Cerebellar nuclear complex (tissue), 1 donor: ENCODE results near the gene CHPF2.

ENCODE experiments used
- DNase-seq, 2 experiments: peaks; one replicate each; lab custom pipeline; 2025; lab: John Stamatoyannopoulos, UW

The CHPF2 gene

DNA sequence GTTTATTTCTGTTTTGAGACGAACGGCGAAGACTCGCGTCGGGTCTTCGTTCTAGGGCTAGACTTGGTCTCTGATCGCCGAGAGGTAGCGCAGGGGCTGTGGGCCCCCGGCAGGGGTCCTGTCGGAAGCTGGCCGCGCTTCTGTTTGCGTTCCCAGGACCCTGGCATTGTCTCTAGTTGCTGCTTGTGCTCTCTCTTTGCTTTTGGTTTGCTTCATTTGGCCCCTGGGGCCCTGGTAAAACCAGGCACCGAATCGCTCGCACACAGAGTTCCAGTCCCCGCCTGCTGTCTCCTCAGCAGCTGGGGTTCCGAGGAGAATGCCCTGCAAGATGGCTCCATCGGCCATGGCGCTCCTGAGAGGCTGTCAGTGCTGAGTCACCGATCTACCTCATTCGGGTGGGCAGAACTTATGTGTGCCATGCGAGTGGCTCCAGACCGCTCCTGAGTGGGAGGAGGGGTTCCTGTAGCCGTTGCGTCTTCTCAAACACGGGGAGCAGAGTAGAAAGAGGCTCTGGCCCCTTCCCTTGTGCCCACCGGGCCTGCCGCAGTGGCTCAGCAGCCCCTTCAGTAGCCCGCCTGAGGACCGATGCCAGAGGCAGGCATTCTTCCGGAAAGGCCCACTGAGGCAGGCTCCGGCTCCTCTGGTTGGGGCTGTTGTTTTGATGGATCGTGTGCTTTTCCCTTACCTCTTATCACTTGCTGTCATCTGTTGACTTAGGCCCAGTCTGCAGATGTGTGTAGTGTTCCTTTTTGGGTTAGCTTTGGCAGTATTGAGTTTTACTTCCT lies 826 bp downstream of the CHPF2 start:
- DNase-seq: no peak

- no peak for DNase-seq
Measured at GRCh38 chr7:151233804-151234203, 1.5 kb downstream of the CHPF2 start.

DNA sequence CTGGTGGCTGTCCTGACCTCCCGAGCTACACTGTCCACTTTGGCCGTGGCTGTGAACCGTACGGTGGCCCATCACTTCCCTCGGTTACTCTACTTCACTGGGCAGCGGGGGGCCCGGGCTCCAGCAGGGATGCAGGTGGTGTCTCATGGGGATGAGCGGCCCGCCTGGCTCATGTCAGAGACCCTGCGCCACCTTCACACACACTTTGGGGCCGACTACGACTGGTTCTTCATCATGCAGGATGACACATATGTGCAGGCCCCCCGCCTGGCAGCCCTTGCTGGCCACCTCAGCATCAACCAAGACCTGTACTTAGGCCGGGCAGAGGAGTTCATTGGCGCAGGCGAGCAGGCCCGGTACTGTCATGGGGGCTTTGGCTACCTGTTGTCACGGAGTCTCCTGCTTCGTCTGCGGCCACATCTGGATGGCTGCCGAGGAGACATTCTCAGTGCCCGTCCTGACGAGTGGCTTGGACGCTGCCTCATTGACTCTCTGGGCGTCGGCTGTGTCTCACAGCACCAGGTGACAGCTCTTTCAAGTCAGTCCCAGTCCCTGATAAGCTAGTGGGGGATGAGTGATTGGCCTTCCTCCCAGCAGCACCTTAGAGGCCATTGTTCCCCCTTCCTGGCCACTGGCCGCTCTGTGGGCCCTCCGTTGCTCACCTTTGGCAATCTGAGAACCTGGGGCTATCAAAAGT lies 3.0 kb downstream of the CHPF2 start:
- DNase-seq: no peak

- no peak for DNase-seq
Measured at GRCh38 chr7:151236406-151236805, 4.1 kb downstream of the CHPF2 start.

GRCh38 chr7:151237244-151238189 lies 5.2 kb downstream of the CHPF2 start:
- no peak for DNase-seq

DNA sequence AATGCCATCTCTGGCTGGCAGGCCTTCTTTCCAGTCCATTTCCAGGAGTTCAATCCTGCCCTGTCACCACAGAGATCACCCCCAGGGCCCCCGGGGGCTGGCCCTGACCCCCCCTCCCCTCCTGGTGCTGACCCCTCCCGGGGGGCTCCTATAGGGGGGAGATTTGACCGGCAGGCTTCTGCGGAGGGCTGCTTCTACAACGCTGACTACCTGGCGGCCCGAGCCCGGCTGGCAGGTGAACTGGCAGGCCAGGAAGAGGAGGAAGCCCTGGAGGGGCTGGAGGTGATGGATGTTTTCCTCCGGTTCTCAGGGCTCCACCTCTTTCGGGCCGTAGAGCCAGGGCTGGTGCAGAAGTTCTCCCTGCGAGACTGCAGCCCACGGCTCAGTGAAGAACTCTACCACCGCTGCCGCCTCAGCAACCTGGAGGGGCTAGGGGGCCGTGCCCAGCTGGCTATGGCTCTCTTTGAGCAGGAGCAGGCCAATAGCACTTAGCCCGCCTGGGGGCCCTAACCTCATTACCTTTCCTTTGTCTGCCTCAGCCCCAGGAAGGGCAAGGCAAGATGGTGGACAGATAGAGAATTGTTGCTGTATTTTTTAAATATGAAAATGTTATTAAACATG lies 6.0 kb downstream of the CHPF2 start:
- no peak for DNase-seq

- DNase-seq: no peak
Measured at GRCh38 chr7:151238924-151239836, 6.9 kb downstream of the CHPF2 start.

DNA sequence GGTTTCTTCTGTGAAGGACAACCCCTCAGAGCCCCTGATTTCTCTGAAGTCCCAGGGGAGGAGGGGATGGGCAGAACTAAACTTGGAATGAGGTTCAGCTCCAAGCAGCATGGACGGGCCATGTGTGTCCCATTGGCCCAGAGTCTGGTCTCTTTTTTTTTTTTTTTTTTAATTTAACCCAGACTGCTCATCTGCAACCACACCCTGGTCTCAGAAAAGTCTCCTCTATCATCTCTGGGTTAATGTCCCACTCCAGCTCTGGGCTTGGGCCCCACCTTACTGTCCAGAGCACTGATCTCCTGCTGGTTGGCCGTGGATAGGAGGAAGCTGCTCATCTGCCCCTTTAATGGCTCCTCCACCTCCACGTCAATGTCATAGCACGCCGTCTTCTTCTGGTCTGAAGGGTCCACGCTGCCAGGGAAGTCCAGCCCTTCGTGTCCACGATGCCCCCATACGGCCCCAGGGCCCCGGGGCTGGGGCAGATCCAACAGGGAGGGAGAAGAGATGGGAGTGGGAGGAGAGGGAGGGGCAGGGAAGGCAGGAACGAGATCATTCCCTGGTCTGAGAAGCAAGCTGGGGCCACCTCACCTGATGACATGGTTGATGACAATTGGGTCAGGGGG lies 7.7 kb downstream of the CHPF2 start:
- DNase-seq: no peak

GRCh38 chr7:151240536-151240935 lies 8.3 kb downstream of the CHPF2 start:
- DNase-seq: no peak

DNA sequence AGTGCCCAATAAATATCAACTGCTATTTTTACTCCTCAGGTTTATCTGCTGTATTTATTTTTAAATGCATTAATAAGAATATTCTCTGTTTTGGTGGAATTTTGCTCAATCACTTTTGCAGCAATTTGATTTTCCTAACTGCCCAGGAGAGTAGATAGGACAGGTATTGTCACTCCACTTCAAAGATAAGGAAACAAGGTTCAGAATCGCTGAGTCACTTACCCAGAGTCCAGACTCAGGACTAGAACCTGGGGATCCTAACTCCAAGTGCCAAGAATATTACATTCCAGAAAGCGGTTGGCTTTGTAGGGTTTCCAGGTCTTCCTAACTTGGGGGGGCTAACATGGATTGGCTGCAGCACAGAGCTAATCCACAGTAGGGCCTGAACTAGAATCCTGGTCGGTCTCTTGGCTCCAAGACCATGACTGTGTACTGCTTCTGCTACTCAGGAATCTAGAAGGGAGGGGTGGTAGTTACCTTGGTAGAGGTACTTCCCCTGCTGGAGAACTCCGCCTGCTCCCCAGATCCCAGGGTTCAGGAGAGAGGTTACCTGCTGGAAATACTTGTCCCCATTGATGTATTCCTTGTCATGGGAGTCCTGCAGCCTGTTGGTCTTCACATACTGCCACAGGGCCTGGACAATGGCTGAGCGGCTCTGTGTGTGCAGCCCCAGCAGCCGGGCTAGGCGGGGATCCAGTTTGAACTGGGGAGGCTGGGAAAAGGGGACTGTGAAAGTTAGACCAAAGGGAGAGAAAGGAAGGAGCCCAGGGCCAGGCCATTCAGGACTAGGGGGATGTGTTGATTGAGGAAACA lies 8.9 kb downstream of the CHPF2 start:
- no peak for DNase-seq

DNA sequence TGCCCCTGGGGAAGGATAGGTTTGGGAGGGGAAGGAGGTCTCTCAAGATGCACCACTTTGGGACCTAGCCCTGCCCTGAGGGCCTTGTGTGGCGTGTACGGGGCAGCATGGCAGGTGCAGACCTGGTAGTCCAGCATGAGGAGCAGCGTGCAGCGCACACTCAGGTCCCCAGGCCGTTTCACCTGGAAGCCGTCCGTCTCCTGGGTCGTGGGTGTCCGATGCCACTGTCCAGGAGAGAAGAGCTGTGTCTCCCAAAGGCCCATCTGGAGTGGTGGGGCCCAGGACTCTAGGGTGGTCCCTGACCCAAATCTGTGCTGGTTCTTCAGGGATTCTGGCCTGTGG lies 9.4 kb downstream of the CHPF2 start:
- DNase-seq: no peak

GRCh38 chr7:151242159-151243044 lies 10.1 kb downstream of the CHPF2 start:
- DNase-seq: no peak

- DNase-seq: no peak
Measured at GRCh38 chr7:151243045-151243349, 10.7 kb downstream of the CHPF2 start.

DNA sequence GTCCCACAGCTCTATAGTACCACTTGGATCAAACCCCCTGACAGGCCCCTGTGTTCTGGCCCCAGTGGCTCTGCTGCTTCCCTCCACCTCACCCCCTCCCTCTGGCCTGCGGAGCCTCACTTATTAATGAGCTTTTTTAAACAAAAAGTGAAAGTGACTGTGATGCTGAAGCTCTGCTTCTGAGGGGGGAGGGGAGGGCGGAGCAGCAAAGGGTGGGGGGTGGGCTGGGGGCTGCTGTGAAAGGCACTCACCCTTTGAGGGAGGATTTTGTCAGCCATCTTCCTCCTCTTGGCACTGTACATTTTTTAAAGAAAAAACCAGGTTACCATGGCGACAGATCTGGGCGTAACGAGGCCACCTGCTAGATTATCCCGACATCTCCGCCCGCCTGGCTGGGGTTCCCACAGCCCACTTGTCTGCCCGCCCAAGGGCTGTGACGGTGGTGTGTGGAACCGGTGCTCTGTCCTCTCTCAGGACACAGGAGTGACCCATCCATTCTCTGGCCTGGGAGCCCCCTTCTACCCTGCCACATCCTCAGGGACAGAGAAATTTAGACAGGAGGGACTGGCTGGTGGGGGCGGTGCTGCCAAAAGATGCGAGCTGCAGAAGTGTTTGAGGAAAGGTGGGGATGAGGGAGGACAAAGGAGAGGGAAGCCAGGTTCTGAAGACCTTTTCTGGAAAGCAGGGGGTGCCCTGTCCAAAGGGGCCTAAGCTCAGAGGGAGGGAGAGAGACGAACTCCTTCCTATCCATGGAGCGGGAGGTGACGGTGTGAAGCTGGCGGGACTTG lies 11.3 kb downstream of the CHPF2 start:
- no peak for DNase-seq

DNA sequence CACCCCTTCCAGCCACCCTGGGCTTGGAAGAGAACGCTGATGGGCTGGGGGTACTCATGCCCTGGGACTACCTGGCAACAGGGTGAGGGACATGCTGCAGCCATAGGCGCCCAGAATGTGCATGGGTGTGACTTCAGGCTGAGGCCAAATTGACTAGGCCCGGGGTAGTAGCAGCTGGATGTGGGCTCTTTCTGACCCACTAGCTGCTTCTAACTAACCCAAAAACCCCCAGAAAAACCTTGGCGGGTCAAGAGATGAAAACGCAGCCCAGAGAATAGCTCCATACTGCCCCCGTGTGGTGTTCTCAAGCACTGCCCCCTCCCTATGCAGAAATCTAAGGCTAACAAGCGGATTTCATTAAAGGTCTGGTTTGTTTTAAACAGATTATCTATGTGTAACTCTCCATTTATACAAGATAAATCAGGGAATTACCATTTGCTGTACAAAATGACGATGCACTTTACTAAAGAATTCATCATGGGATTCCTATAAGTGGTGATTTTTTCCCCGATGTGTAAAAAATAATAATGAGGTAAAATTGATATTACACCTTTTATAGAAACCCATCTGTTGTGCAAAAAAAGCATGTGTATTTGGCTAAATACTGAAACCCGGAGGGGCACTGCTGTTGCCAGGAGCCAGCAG lies 12.0 kb downstream of the CHPF2 start:
- DNase-seq: no peak

- no peak for DNase-seq
Measured at GRCh38 chr7:151244841-151245346, 12.6 kb downstream of the CHPF2 start.

DNA sequence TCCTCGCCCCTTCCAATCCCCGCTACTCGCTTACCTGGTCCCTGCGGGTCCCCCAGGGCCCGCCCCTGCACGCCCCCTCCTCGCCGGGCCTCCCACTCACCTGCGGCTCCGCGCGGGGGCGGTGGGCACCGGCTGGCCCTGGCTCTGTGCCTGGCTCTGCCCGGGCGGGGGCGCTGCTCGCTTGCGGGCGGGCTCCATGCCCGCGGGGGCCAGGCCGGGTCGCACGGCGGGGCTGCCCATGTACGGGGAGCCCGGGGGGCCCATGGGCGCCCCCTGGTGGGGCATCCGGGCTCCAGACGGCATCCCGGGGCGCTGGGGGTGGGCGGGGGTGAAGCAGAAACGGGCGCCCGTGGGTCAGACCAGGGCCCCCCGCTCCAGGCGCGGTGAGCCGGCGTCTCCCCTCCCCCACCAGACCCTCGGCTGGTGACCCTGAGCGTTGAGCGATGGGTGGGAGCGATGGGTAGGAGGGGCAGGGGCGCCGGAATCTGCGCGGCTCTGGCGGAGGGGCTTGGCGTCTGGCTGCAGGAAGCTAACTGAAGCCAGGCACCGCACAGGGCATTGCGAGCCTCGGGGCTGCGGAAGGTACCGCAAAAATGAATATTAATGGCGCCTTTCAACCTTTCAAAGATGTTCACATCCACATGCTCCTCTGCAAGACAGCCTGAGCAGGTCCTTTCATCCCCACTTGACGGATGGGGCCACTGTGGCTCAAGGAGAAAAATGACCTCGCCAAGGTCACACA lies 13.2 kb downstream of the CHPF2 start:
- DNase-seq: no peak
